ENCODE results near the gene HTR3A.

The HTR3A gene

GRCh38 chr11:114025329-114025907 lies 50.5 kb downstream of the HTR3A start:
- FAIRE-seq: no peak

DNA sequence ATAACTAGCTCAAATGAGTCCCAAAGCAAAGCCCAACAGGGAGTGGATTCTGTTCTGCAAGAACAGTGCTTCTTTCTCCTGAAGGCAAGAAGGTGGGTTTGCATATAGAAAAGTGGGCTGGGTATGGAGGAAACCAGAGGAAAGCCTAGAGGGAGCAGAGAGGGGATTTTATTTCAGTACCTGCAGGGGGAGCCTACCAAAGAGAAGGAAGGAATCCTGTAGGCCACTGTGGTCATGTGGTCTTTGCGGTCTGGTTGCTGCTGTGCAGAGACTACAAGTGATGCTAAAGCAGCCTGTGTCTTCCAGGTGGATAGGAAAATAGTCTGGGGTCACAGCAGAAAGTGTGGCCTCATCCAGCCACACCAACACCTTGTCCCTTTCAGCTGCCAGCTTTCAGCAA lies 51.4 kb downstream of the HTR3A start:
- FAIRE-seq: no peak

- FAIRE-seq: no peak
Measured at GRCh38 chr11:114027391-114027790, 52.5 kb downstream of the HTR3A start.

GRCh38 chr11:114027926-114028325 lies 53.0 kb downstream of the HTR3A start:
- FAIRE-seq: no peak

DNA sequence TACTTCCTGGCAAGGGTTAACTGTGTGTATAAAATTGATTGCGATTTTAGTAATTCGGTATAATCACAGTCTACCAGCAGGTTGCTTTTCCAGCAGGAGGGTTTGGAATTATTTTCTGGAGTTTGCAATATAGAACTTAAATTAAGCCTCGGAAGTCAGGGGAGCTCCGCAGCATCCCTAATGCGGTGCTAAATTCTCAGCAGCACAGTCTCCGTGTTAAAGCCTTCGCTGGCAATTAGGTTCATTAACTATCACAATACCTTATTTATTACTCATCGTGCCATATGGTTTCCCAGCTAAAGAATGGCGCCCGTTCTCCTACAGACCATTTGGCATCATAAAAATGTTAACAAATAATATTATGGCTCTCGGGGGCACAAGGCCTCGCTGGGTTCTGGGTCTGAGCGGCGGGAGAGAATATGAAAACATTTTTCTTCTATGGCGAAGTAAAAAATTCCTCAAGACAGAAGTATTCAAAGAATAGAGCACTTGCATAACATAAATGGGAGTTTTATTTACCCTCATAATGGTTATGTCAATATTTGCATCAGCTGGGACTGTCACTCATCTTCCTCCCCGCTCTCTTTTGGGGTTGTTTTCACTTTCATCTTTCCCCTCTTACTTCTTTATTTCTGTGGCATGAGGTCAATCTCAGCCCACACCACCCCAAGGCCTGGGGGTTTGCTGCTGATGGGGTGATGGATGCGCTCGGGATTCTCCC lies 56.5 kb downstream of the HTR3A start:
- FAIRE-seq: no peak

- FAIRE-seq: no peak
Measured at GRCh38 chr11:114031967-114032320, 57.0 kb downstream of the HTR3A start.

DNA sequence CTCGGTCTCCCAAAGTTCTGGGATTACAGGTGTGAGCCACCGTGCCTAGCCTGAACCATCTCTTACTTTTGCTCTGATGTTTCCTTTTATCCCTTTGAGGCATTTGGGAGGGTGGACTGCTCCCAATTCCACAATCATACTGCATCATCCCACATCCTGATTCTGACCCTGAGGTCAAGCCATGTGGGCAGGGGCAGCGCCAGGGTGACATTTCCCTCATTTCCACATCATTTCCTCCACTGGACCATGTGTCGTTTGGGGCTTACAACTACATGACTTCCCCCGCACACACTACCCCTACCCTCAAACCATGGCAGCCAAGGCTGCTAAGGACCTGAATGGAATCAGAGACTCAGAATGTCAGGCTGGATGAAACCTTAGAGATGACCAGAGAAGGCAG lies 58.2 kb downstream of the HTR3A start:
- no peak for FAIRE-seq

DNA sequence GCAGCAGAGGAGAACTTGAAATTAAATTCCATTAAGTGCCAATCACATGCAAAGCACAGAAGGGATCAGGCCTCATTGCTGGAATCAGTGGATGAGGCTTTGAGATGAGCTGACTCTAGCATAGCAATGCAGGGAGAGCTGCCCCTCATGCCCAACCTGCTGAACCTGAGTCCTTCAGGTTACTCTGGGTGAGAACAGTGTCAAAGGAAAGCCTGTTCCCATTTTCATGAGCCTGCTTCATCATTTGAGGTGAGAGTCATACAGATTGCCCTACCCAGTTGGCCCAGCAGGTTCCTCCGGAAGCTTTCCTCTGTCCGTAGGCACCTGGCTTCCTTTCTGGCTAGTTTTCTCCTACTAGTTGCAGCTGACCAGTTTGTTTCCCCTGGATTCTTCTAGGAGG lies 58.7 kb downstream of the HTR3A start:
- no peak for FAIRE-seq

DNA sequence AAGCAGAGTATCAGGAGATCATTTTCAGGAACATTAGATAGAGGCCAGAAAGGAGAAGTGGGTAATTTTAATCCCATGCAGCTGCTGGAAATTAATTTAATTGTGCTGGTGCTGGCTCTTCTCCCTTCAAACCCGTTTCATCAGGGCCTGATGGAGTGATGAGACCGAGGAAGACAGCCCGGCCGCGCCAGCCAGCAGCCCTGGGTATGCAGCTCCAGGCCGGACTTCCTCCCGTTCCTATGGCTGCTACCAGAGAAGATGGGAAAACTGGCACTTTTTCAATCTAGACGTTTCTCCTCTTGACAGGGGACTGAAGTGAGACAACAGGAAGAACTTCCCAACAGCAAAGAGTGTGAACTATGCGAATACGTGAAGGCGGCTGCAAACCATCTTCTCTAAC lies 60.0 kb downstream of the HTR3A start:
- no peak for FAIRE-seq

DNA sequence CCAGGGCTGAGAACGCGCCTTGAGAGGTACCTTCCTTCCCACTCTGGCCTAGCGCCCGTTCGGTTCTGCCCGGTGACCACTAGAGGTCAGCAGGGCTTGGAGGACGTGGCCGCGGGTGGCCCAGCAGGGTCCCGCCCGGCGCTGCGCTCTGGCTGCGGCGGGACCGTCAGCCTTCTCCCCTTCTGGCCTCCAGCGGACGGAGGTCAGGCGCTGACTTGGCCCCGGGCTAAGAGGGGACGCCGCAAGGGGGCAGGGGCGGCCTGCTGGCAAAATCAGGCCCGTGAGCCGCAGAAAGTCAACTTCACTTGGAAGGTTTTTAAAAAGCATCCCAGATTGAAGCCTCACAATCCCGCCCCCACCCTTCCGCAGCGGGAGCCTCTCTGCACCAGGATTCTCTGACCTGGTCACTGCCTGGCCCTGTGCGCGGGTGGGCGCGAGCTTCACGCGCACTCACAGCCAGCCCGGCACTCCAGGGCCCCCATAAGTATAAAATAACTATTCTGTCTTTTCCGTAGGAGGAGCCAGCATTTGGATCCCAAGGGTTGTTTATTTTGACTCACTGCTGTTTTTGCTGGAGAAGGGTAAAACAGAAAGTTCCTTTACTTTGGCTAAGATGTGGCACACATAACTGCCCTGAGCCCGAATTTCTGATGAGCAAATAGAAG lies 61.4 kb downstream of the HTR3A start:
- no peak for FAIRE-seq

GRCh38 chr11:114036958-114037357 lies 62.0 kb downstream of the HTR3A start:
- no peak for FAIRE-seq

DNA sequence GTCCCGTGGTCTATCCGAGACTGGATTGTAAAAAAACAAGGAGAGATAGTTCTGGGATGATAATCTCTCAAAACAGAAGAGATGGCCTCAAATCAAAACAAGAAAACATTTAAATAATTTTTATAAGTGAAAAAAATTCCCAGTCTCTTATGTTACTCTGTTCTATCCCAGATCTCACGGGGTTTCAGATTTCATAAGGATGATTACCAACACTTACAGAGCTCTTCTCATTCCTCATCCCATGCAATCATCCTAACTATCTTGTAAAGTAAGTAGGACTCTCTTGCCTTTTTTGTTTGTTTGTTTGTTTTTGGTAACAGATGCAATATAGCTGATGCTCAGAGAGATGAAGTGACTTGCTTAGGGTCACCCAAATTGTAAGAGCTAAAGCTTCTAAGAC lies 64.6 kb downstream of the HTR3A start:
- FAIRE-seq: no peak
